ENCODE data around the gene NUDT5.
"Not testable (repeated sequence)": the region's sequence is repeated elsewhere in the genome, so short reads cannot be mapped to it uniquely, and the experiment has no call there.

Gene NUDT5

GRCh38 chr10:12235116-12235694, 39.5 kb upstream of the NUDT5 start:
- no peak for DNase-seq (ENCODE audit: low read depth in 1 of 2, low spot score in 1 of 2)
- H3K27me3 ChIP-seq (ENCODE audit: insufficient read depth, poor library complexity, severe bottlenecking) = no peaks in the 10 kb centered on the region
- no peak overlapping the region for H3K4me3 ChIP-seq (replicated peaks; ENCODE audit: insufficient read depth, low read length)
- H3K27ac ChIP-seq (replicated peaks) = no peak overlapping the region
- TF ChIP-seq POLR2AphosphoS5 (IDR thresholded peaks at IDR 0.05; ENCODE audit: low read depth) = no peak
- no peak for TF ChIP-seq GABPA (IDR thresholded peaks at IDR 0.05; ENCODE audit: low read depth)
- no peak for TF ChIP-seq SPI1 (IDR thresholded peaks at IDR 0.05; ENCODE audit: borderline replicate concordance, low read depth)
- TF ChIP-seq, protein P1, sequence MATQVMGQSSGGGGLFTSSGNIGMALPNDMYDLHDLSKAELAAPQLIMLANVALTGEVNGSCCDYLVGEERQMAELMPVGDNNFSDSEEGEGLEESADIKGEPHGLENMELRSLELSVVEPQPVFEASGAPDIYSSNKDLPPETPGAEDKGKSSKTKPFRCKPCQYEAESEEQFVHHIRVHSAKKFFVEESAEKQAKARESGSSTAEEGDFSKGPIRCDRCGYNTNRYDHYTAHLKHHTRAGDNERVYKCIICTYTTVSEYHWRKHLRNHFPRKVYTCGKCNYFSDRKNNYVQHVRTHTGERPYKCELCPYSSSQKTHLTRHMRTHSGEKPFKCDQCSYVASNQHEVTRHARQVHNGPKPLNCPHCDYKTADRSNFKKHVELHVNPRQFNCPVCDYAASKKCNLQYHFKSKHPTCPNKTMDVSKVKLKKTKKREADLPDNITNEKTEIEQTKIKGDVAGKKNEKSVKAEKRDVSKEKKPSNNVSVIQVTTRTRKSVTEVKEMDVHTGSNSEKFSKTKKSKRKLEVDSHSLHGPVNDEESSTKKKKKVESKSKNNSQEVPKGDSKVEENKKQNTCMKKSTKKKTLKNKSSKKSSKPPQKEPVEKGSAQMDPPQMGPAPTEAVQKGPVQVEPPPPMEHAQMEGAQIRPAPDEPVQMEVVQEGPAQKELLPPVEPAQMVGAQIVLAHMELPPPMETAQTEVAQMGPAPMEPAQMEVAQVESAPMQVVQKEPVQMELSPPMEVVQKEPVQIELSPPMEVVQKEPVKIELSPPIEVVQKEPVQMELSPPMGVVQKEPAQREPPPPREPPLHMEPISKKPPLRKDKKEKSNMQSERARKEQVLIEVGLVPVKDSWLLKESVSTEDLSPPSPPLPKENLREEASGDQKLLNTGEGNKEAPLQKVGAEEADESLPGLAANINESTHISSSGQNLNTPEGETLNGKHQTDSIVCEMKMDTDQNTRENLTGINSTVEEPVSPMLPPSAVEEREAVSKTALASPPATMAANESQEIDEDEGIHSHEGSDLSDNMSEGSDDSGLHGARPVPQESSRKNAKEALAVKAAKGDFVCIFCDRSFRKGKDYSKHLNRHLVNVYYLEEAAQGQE (IDR thresholded peaks at IDR 0.05; ENCODE audit: insufficient replicate concordance, low read depth) = no peak
- no peak for TF ChIP-seq CTCF (IDR thresholded peaks at IDR 0.05; ENCODE audit: insufficient read depth, low read length)

- not testable (repeated sequence) for DNase-seq (ENCODE audit: low read depth in 1 of 2, low spot score in 1 of 2); H3K27me3 ChIP-seq (ENCODE audit: insufficient read depth, poor library complexity, severe bottlenecking); H3K27ac ChIP-seq (replicated peaks); H3K4me3 ChIP-seq (replicated peaks; ENCODE audit: insufficient read depth, low read length)
Observed at GRCh38 chr10:12234687-12235086, 39.0 kb upstream of the NUDT5 start.

DNA sequence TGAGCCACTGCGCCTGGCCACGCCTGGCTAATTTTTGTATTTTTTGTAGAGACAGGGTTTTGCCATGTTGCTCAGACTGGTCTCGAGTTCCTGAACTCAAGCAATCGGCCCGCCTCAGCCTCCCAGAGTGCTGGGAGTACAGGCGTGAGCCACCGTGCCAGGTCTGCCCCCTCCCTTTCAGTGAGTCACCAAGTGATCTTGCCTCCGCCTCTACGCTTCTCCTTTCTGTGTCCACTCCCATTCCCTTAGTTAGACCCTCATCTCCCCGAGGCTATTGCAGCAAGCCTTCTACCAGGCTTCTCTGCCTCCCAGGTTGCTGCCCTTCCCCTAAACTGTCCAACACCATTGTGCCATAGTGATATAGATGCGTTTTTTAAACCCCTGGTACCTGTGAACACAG, 33.2 kb upstream of the NUDT5 start:
- H3K27me3 ChIP-seq (ENCODE audit: insufficient read depth, poor library complexity, severe bottlenecking) = no peaks in the 10 kb centered on the region
- no peak for TF ChIP-seq CTCF (IDR thresholded peaks at IDR 0.05; ENCODE audit: insufficient read depth, low read length)
- TF ChIP-seq SPI1 (IDR thresholded peaks at IDR 0.05; ENCODE audit: borderline replicate concordance, low read depth) = no peak
- no peak for TF ChIP-seq POLR2AphosphoS5 (IDR thresholded peaks at IDR 0.05; ENCODE audit: low read depth)
- TF ChIP-seq GABPA (IDR thresholded peaks at IDR 0.05; ENCODE audit: low read depth) = no peak
- TF ChIP-seq, protein P1 (IDR thresholded peaks at IDR 0.05; ENCODE audit: insufficient replicate concordance, low read depth) = no peak
- DNase-seq (ENCODE audit: low read depth in 1 of 2, low spot score in 1 of 2) = no peak
- H3K27ac ChIP-seq (replicated peaks) = no peak overlapping the region
- no peak overlapping the region for H3K4me3 ChIP-seq (replicated peaks; ENCODE audit: insufficient read depth, low read length)

GRCh38 chr10:12226438-12226837, 30.7 kb upstream of the NUDT5 start:
- not testable (repeated sequence) for H3K4me3 ChIP-seq (replicated peaks; ENCODE audit: insufficient read depth, low read length); DNase-seq (ENCODE audit: low read depth in 1 of 2, low spot score in 1 of 2); H3K27ac ChIP-seq (replicated peaks); H3K27me3 ChIP-seq (ENCODE audit: insufficient read depth, poor library complexity, severe bottlenecking)

- H3K27ac ChIP-seq (replicated peaks) = no peak overlapping the region
- no peak overlapping the region for H3K4me3 ChIP-seq (replicated peaks; ENCODE audit: insufficient read depth, low read length)
- no peak for DNase-seq (ENCODE audit: low read depth in 1 of 2, low spot score in 1 of 2)
- TF ChIP-seq GABPA (IDR thresholded peaks at IDR 0.05; ENCODE audit: low read depth) (no peak), CTCF (IDR thresholded peaks at IDR 0.05; ENCODE audit: insufficient read depth, low read length) (no peak), SPI1 (IDR thresholded peaks at IDR 0.05; ENCODE audit: borderline replicate concordance, low read depth) (no peak), POLR2AphosphoS5 (IDR thresholded peaks at IDR 0.05; ENCODE audit: low read depth) (no peak)
- TF ChIP-seq, protein P1 (IDR thresholded peaks at IDR 0.05; ENCODE audit: insufficient replicate concordance, low read depth) = no peak
- H3K27me3 ChIP-seq (ENCODE audit: insufficient read depth, poor library complexity, severe bottlenecking) = no peaks in the 10 kb centered on the region
Observed at GRCh38 chr10:12225444-12225843, 29.8 kb upstream of the NUDT5 start.

Data from HL-60 (cell line).